Measurements from ENCODE around the gene FZD7. TPM values are rescaled to one million over a fixed set of nuclear protein-coding genes. Genes with fewer than 3 reads are reported as not detected.

Gene FZD7
- total and polyA plus RNA-seq, 10 of the 15 experiments (the other 5 are each of a cell fraction or from before 2014, with no cell fraction given) = 0.24 to 2.4 (median 0.75) TPM

- H3K4me2 ChIP-seq (ENCODE audit: control insufficient read depth, insufficient read depth) = no peak overlapping the region
- in situ Hi-C loops (cut with MboI) = no loop called here
- ChIA-PET POLR2A (no interaction called here), RAD21 (ENCODE audit: unreplicated experiment) (no interaction called here), CTCF (no interaction called here), SMC1A (ENCODE audit: uncharacterized antibody, unreplicated experiment) (no interaction called here)
- intact Hi-C loops (cut with micrococcal nuclease; ENCODE audit: unreplicated experiment) = loop anchor here (5.0 kb wide), 2 partner anchors 59 to 141 kb away; no protein-coding TSS in a partner anchor
- TF ChIP-seq TBL1XR1 (IDR thresholded peaks at IDR 0.05; ENCODE audit: low read depth, low read length) (no peak), MYC (IDR thresholded peaks at IDR 0.05; ENCODE audit: insufficient read depth, insufficient read length, insufficient replicate concordance, low read length, severe bottlenecking) (no peak), SMAD1 (IDR thresholded peaks at IDR 0.05; ENCODE audit: low read depth, partially characterized antibody) (no peak), KAT2A (conservative IDR thresholded peaks at IDR 0.05; ENCODE audit: control insufficient read depth, low read depth, low read length) (no peak), RBBP5 (conservative IDR thresholded peaks at IDR 0.05) (no peak), BMI1 (IDR thresholded peaks at IDR 0.05; ENCODE audit: borderline replicate concordance) (no peak), MTA3 (IDR thresholded peaks at IDR 0.05; ENCODE audit: borderline replicate concordance, low read length) (no peak), EP300 (IDR thresholded peaks at IDR 0.05; ENCODE audit: borderline replicate concordance in 1 of 2, control insufficient read depth in 1 of 2, low read depth in 2 of 2, low read length in 2 of 2) (no peak), POLR2AphosphoS5 (IDR thresholded peaks at IDR 0.05; ENCODE audit: low read length) (no peak), ASH2L (IDR thresholded peaks at IDR 0.05; ENCODE audit: borderline replicate concordance, low read depth) (no peak), FOXK2 (IDR thresholded peaks at IDR 0.05) (no peak), SIX5 (IDR thresholded peaks at IDR 0.05; ENCODE audit: low read depth, low read length, severe bottlenecking) (no peak), ETV6 (conservative IDR thresholded peaks at IDR 0.05 in 1 of 2, IDR thresholded peaks at IDR 0.05 in 1 of 2; ENCODE audit: borderline replicate concordance in 1 of 2, low read depth in 1 of 2) (no peak), SREBF2 (IDR thresholded peaks at IDR 0.05; ENCODE audit: low read length) (no peak), NBN (IDR thresholded peaks at IDR 0.05) (no peak), NR2C1 (IDR thresholded peaks at IDR 0.05) (no peak), NRF1 (conservative IDR thresholded peaks at IDR 0.05; ENCODE audit: low read depth, low read length) (no peak)
- H3K4me1 ChIP-seq (ENCODE audit: control insufficient read depth, insufficient read depth, low read length) = no peaks in the 10 kb centered on the region; the same call in 1 of the 2 replicates
- no peaks in the 10 kb centered on the region; the same call in 2 of the 3 replicates for H3K9me3 ChIP-seq (replicated peaks; ENCODE audit: control insufficient read depth, insufficient read depth, low read length)
- H2AFZ ChIP-seq (ENCODE audit: control insufficient read depth, low read depth, low read length) = no peak overlapping the region
- BruUV-seq (replicated peaks) = TSS peak; percentile 55
- H3K9ac ChIP-seq (ENCODE audit: control insufficient read depth, insufficient read depth, low read length) = no peak overlapping the region
- no peak overlapping the region for H3K27ac ChIP-seq (ENCODE audit: control insufficient read depth, insufficient read depth)
- no peak for DNase-seq (ENCODE audit: low read depth, low spot score)
- no peak for FAIRE-seq
- H3K4me3 ChIP-seq = no peak overlapping the region
- H3K79me2 ChIP-seq (ENCODE audit: control insufficient read depth, insufficient read depth, low read length) = no peaks in the 10 kb centered on the region
- peaks cover 0 to 18% of the 10 kb centered on the region in 2 experiments; a peak in 2 of 4 replicates for H3K27me3 ChIP-seq (replicated peaks in 1 of 2; ENCODE audit: control insufficient read depth in 2 of 2, insufficient read depth in 2 of 2, low read length in 1 of 2)
- no peaks in the 10 kb centered on the region for H4K20me1 ChIP-seq (ENCODE audit: control insufficient read depth, insufficient read depth)
- no peaks in the 10 kb centered on the region for H3K36me3 ChIP-seq (ENCODE audit: control insufficient read depth in 2 of 2, insufficient read depth in 2 of 2, low read length in 1 of 2)
- WGBS (ENCODE audit: insufficient coverage, insufficient replicate concordance, low lambda C conversion rate, missing lambda C conversion rate) = 72% methylated on average over 15 of the region's 15 CpGs
- ATAC-seq = no peak
Measured at GRCh38 chr2:202036601-202037037, 3.0 kb downstream of the FZD7 start.

All from GM12878 (cell line).